Activated gamma-delta T cell treated with anti-CD3 and anti-CD28 coated beads, Interleukin-2, amount 50 U/mL, for 16 hours (primary cell): ENCODE results near the gene RXYLT1.

ENCODE experiments used
- DNase-seq: peaks from one replicate; pipeline ENCODE4 v3.0.0-alpha.2; 2020; ENCODE audit warnings: low read depth

Gene RXYLT1

DNA sequence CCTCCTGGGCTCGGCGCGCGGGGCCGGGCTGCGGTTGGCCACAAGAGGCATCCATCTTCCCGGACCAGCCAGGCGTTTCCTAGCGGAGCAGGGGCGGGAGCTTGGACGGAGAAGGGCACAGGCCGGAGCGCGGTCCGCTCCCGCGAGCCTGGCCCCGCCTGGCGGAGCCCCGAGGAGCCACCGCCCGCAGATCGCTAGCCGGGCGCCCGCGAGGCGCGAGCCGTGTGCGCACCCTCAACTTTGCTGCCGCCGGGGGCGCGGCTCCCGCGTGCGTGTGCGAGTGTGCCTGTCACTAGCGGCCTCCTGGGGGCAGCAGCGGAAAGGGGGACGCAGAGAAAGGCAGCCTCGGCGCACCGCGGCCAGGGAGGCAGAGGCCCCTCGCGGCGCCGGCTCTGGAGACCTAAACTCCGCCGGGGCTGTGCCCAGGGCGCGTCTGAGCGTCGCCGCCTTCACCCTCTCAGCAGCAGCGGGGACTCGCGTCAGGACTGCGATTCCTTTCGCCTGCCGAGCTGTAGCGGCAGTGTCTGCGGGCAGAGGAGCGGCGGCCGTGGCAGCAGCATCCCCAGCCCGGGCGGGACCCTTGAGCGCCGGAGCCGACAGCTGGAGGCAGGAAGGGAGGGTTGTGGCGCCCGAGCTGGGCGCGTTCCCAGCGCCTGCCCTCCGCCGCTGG lies 64.1 kb downstream of the RXYLT1 start:
- DNase-seq, result peak; percentile 67

DNA sequence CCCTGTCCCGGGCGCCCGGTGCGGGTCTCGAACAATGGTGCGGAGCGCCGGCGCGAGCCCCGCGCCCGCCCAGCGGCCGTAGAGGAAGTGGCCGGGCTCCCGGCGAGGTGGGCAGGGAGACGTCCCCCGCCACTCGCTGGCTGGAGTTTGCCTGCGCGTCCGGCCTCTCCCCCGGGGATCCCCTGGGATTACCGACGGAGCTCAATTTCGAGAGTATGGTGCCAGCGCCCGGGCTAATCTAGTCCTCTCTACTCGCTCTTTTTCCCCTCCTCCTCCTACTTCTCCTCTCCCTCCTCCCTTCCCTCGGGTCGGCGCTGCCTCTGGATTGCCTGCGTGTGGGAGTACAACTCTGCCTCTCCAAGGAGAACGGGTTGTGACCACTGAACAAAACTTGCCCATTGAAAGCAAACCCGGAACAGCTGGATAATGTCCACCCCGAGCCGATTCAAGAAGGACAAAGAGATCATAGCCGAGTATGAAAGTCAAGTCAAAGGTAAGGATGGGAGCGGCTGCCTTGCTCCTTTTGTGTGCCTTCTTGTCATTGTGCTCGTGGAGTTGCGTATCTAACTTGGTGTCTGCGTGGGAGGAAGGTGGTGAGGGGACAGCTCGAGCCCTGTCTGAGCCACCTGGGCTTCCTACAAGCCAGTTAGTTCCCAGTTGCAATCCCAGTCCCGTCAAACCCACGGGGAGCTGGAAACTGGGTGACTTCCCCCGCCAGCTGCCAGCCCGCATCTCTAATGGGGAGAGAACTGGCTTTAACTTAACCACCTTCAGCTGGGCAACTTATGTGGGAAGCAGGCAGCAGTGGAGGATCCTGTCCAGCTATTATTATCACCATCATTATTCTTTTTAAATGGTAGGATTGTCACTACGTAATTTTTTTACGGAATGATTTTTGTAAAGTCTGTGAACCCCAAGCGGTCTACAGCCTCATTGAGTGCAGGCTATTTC lies 65.0 kb downstream of the RXYLT1 start, which contains the start of gene SRGAP1:
Gene SRGAP1, plus strand, starts transcription at position 310 of the 951 bp plus-strand sequence. Its CDS starts 117 bp downstream, at position 427.
- DNase-seq, result no peak

DNA sequence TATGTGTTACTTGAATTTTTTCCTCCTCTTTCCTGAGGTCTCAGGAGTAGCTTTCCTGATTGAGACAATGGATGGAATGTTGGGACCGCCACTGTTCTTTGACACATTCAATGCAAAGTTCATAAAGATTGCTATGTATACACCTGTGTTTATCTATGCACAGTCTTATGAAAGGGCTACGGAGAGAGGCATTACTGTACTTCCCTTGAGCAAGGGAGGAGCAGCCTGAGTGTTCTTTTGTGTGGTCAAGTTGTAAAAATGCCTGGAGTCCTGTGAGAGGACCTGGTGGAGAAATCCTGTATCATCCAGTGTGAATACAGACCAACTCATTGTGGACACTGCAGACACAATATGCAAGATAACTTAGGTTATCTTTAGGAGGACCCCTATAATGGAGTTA lies 66.0 kb downstream of the RXYLT1 start:
- no peak for DNase-seq

DNA sequence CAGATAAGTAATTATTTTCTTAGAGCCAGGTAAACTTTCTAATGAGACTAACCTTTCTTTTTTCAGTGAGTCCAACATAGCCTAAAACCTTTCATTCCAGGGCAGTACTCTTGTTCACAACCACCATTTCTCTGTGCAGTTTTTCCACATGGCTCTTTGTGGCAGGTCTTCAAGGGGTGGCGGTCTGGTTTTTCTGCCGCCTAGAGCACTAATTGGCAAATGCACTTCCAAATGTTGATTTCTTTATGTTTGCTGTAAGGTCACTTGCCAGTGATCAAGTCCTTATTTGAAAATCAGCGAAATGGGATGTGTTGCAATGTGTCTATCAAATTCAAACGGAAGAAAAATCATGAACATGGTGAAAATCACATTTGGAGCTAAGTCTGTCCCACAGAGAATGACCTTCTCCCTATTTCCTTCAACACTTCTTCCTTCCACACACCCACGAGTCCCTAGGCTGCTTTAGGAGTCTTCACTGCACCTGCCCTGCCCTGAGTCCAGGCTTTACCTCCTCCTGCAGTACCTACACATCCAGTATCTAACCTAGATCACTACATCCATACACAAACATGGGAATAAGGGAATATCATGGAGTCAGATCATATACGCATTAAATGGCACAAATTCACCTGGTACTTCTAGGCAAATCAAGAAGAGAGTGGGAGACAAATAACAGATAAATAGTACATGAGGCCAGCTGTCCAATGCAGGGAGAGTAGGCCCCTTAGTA lies 66.7 kb downstream of the RXYLT1 start:
- no peak for DNase-seq

DNA sequence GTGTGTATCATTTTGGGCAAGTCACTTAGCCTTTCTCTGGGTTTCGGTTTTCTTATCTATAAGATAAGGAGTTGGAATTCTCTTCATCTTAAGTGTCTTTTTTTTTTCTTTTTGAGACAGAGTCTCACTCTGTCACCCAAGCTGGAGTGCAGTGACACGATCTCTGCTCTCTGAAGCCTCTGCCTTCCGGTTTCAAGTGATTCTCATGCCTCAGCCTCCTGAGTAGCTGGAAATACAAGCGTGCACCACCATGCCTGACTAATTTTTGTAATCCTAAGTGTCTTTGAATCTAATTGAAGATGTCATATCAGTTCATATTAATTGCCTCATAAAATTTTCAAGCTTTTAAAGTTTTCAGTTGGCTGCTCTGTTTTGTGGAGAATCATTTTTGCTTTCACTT lies 68.7 kb downstream of the RXYLT1 start:
- DNase-seq, result no peak

DNA sequence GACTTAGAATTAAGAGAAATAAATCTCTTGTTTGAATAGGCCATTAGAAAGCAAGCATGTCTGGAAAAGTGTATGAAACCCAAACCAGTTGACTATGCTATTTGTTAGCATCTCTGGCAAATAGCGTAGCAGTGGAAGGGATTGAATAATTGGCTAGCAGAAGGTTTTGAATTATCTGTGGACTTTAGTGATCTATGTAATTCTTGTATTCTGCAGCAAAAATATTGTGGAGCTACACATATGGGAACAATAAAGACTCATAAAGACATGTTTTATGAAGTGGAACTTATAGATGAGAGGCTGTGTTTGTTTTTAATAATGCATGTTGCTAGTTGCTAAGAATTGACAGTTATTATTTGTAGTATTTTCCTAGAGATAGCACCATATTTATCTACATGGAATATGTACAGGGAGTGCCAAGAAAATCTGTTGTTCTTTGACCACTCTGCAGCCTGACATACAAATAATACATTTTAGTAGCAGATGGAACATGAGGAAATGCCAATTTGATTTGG lies 69.5 kb downstream of the RXYLT1 start:
- DNase-seq, result no peak

DNA sequence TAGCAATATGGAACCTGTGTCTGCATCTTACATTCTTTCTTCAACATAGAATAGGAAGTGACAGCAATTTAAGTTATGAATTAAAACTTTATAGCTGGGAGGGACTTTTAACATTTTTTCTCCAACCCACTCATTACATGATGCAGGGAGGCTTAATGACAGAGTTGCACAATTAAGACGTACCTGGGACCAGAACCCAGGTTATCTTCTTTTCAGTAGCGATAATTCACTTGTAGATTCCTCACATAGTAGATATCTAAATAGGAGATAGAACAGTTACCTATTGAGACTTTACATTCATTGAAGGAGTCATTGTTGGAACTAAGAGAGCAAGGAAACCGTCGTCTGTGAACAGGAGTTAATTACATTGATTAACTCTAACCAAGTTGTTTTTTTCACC lies 69.9 kb downstream of the RXYLT1 start:
- no peak for DNase-seq

DNA sequence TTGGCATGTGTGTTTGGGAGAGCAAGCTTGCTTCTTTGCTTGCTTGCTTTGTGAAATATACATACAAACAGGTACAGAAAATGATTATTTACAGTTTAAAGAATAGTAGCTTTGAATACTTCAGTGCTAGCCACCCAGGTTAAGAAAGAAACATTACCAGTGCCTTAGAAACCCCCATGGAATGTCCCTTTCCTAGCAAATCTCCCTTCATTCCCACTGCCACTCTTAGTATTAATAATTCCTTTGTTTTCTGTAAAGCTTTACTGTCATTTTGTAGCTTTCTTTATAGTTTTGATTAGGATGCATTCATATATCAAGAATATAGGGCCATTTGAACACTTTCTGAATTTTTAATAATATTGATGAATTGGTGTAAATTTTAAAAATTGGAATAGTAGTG lies 74.3 kb downstream of the RXYLT1 start:
- DNase-seq, result no peak

DNA sequence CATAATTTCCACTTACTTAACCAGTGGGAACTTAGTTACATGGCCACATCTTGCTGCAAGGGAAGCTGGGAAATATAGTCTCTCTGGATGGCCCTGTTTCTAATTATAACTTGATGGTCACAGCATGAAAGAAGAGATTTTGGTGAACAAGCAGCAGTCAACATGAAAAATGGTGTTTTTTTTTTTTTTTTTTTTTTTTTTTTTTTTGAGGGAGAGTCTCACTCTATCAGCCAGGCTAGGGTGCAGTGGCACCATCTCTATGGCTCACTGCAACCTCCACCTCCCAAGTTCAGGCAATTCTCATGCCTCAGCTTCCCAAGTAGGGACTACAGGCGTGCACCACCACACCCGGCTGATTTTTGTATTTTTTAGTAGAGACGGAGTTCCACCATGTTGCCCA lies 75.6 kb downstream of the RXYLT1 start:
- no peak for DNase-seq

DNA sequence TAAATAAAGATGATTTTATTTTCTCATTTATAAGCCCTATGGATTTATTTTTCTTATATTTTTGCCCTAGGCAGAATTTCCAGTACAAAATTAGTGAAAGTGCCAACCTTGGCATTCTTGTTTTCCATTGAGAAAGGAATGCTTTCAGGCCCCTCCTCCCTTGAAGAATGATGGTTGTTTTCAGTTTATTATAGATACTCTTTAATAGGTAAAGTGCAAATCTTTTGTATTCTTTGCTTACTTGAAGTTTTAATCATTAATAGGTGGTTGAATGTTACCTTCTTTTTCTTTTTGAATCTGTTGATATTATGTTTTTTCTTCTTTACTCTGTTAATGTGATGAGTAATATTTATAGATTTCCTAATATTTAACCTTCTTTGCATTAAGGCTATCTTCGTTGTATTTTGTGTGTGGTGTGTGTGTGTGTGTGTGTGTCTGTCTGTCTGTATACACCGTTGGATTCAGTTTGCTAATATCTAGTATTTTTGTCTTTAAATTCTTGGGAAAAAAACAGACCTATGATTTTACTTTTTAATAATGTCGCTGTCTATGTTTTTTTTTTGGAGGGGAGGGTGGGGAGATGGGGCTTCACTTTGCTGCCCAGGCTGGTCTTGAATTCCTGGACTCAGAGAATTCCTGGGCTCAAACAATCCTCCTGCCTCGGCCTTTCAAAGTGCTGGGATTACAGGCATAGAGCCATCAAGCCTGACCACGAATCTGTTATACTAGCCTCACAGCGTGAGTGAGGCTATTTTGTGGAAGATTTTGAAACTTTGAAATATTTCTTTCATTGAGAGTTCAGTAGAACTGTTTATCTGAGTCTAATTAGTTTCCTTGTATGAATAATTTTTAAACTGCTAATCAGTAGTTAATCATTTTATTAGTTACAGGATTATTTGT lies 78.3 kb downstream of the RXYLT1 start:
- DNase-seq, result no peak
